Lung microvascular endothelial cell (primary cell): ENCODE measurements around the gene DHX40. TPM values are rescaled to one million over a fixed set of nuclear protein-coding genes. Genes with fewer than 3 reads are reported as not detected.

ENCODE experiments used
- total RNA-seq: library from RNA; depleted of rRNA; stranded (reverse); fragments of >200 nt; gene quantifications from 2 replicates; pipeline ENCODE4 v1.2.1, GENCODE V29; 2014

DHX40 gene
- total RNA-seq, 1 donor from 2014 or later: 37.1 TPM

Other genes starting within 250 kb of the DHX40 start
- 46.0 and 60.9 TPM in 2 replicates for gene YPEL2, start 234.0 kb upstream of the DHX40 start, total RNA-seq
- 313 and 327 TPM in 2 replicates for gene CLTC, start 54.3 kb downstream of the DHX40 start, total RNA-seq
- 26.2 and 41.1 TPM in 2 replicates for gene PTRH2, start 141.8 kb downstream of the DHX40 start, total RNA-seq
- 99.8 and 126 TPM in 2 replicates for gene VMP1, start 142.0 kb downstream of the DHX40 start, total RNA-seq